Measurements from ENCODE around the gene RBP3.

The RBP3 gene

DNA sequence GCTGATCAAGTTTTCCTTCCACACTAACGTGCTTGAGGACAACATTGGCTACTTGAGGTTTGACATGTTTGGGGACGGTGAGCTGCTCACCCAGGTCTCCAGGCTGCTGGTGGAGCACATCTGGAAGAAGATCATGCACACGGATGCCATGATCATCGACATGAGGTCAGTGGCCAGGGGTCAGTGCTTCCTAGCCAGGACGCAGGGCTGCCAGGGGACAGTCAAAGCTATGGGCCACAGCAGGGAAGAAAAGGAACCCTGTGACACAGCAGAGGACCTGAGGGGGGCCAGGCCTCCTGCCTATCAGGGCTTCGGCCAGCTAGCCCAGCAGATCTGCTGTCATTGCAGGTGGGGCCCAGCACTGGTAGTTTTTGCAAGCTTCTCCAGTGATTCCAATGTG, 5.2 kb downstream of the RBP3 start:
- no peak overlapping the region for H3K4me3 ChIP-seq (ENCODE audit: low read depth, low read length)
- TF ChIP-seq, protein P1, sequence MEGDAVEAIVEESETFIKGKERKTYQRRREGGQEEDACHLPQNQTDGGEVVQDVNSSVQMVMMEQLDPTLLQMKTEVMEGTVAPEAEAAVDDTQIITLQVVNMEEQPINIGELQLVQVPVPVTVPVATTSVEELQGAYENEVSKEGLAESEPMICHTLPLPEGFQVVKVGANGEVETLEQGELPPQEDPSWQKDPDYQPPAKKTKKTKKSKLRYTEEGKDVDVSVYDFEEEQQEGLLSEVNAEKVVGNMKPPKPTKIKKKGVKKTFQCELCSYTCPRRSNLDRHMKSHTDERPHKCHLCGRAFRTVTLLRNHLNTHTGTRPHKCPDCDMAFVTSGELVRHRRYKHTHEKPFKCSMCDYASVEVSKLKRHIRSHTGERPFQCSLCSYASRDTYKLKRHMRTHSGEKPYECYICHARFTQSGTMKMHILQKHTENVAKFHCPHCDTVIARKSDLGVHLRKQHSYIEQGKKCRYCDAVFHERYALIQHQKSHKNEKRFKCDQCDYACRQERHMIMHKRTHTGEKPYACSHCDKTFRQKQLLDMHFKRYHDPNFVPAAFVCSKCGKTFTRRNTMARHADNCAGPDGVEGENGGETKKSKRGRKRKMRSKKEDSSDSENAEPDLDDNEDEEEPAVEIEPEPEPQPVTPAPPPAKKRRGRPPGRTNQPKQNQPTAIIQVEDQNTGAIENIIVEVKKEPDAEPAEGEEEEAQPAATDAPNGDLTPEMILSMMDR (IDR thresholded peaks at IDR 0.05; ENCODE audit: low read depth, low read length) = no peak
- TF ChIP-seq, protein P2, sequence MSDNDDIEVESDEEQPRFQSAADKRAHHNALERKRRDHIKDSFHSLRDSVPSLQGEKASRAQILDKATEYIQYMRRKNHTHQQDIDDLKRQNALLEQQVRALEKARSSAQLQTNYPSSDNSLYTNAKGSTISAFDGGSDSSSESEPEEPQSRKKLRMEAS (IDR thresholded peaks at IDR 0.05; ENCODE audit: low read depth, low read length) = no peak
- TF ChIP-seq POLR2A (IDR thresholded peaks at IDR 0.05; ENCODE audit: extremely low read depth, insufficient read length) (no peak), MYC (IDR thresholded peaks at IDR 0.05; ENCODE audit: low read depth, low read length) (no peak)
- DNase-seq (ENCODE audit: low read depth) = no peak

DNA sequence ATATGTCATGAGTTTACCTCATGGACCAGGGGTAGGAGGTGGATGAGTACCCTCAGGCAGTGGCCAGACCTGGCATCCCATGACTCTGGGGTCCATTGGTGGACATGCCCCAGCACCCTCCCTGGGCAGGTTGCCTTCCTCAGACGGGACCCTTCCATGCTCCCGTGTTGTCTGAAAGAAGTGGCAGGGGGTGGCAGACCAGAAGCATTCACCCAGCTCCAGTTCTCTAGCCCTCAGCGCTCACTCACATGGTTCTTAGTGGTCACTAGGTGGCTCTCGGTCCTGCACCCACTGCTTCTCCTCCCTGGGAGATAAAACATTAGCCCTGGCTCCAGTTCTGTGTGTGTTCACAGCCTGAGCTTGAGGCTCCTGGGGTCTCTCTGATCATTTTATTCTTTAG, 6.0 kb downstream of the RBP3 start:
- TF ChIP-seq POLR2A (IDR thresholded peaks at IDR 0.05; ENCODE audit: extremely low read depth, insufficient read length) (no peak), MYC (IDR thresholded peaks at IDR 0.05; ENCODE audit: low read depth, low read length) (no peak)
- TF ChIP-seq, protein P2 (IDR thresholded peaks at IDR 0.05; ENCODE audit: low read depth, low read length) = no peak
- TF ChIP-seq, protein P1 (IDR thresholded peaks at IDR 0.05; ENCODE audit: low read depth, low read length) = no peak
- no peak overlapping the region for H3K4me3 ChIP-seq (ENCODE audit: low read depth, low read length)
- peak; percentile 12 for DNase-seq (ENCODE audit: low read depth)

DNA sequence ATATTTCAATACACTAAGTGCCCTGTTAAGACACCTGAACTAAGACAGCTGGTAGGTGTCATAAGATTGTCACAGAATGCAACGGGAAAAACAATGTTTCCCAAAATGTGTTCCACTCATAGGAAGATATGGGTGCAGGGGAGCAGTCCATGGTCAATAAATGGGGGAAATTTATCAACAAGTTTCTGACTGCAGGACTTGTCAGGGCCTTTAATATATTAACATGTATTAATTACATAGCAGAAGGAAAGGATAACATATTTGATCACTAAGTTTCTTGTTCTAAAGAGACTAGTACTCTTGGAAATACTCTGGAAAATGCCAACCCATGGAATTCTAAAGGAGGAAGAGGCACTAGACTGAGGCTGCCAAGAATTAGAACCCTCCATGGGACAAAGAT, 6.7 kb downstream of the RBP3 start:
- DNase-seq (ENCODE audit: low read depth) = no peak
- no peak overlapping the region for H3K4me3 ChIP-seq (ENCODE audit: low read depth, low read length)
- TF ChIP-seq POLR2A (IDR thresholded peaks at IDR 0.05; ENCODE audit: extremely low read depth, insufficient read length) (no peak), MYC (IDR thresholded peaks at IDR 0.05; ENCODE audit: low read depth, low read length) (no peak)
- TF ChIP-seq, protein P1 (IDR thresholded peaks at IDR 0.05; ENCODE audit: low read depth, low read length) = no peak
- TF ChIP-seq, protein P2 (IDR thresholded peaks at IDR 0.05; ENCODE audit: low read depth, low read length) = no peak

DNA sequence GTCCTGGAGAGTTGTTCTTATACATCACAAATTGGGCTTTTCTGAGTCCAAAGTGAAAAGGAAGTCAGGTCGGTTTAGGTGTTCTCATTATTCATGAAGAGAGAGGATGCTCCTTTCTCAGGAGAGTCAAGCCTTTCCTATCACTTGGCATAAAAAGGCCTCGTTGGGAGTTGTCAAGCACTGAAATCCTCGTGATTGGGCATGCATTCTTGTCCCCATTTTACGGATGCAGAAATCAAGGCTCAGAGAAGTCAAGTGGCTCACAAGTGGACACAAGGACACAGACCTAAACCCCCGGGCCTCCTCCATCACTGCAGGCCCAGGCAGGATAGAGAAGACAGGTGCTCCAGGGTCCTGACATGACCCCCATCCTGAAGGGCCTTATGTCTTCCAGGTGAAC, 8.5 kb downstream of the RBP3 start:
- no peak for DNase-seq (ENCODE audit: low read depth)
- TF ChIP-seq, protein P1 (IDR thresholded peaks at IDR 0.05; ENCODE audit: low read depth, low read length) = no peak
- TF ChIP-seq MYC (IDR thresholded peaks at IDR 0.05; ENCODE audit: low read depth, low read length) = no peak
- TF ChIP-seq, protein P2 (IDR thresholded peaks at IDR 0.05; ENCODE audit: low read depth, low read length) = no peak
- TF ChIP-seq POLR2A (IDR thresholded peaks at IDR 0.05; ENCODE audit: extremely low read depth, insufficient read length) = no peak
- H3K4me3 ChIP-seq (ENCODE audit: low read depth, low read length) = no peak overlapping the region

DNA sequence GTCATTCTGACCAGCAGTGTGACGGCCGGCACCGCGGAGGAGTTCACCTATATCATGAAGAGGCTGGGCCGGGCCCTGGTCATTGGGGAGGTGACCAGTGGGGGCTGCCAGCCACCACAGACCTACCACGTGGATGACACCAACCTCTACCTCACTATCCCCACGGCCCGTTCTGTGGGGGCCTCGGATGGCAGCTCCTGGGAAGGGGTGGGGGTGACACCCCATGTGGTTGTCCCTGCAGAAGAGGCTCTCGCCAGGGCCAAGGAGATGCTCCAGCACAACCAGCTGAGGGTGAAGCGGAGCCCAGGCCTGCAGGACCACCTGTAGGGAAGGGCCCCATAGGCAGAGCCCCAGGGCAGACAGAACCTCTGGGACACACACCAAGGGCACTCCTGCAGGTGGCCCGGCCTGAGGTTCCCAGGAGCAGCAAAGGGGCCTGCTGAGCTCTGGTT, 9.0 kb downstream of the RBP3 start:
- TF ChIP-seq, protein P1 (IDR thresholded peaks at IDR 0.05; ENCODE audit: low read depth, low read length) = no peak
- TF ChIP-seq POLR2A (IDR thresholded peaks at IDR 0.05; ENCODE audit: extremely low read depth, insufficient read length) = no peak
- TF ChIP-seq, protein P2 (IDR thresholded peaks at IDR 0.05; ENCODE audit: low read depth, low read length) = no peak
- TF ChIP-seq MYC (IDR thresholded peaks at IDR 0.05; ENCODE audit: low read depth, low read length) = no peak
- DNase-seq (ENCODE audit: low read depth) = no peak
- H3K4me3 ChIP-seq (ENCODE audit: low read depth, low read length) = no peak overlapping the region
